Stimulated activated CD4-positive, alpha-beta T cell treated with anti-CD3 and anti-CD28 coated beads, Interleukin-1b, Interleukin-23, amount 100 ng/mL, for 24 hours (primary cell): ENCODE measurements around the gene CUL4A.
A peak's percentile ranks its signal among the peaks of the same experiment; 100 is the strongest.
"Not testable (repeated sequence)": the region's sequence is repeated elsewhere in the genome, so short reads cannot be mapped to it uniquely, and the experiment has no call there.

Experiments used
- DNase-seq, 4 experiments: peaks; one replicate each; pipeline ENCODE4 v3.0.0-alpha.2; 2020; ENCODE audit warnings: low read depth in 4 of 4, low spot score in 1 of 4

CUL4A gene

DNA sequence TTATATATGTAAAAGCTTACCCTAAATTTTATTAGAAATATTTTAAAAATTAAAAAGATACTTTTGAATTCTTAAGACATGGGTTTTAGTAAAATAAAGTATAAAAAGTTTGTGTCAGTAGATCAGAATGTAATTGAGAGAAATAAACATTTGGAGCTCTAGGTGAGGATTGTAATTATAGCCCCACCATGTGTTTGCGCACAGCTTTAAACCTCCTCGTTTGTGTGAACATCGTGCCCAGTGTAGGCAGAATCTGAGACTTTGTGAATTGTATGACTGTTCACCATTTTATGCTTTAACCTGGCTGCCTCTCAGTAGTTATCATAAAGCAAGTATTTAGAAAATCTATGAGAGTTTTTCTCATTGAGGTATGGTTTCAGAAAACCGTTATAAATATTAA is 29.1 kb downstream of the CUL4A start:
- no peak for DNase-seq

DNA sequence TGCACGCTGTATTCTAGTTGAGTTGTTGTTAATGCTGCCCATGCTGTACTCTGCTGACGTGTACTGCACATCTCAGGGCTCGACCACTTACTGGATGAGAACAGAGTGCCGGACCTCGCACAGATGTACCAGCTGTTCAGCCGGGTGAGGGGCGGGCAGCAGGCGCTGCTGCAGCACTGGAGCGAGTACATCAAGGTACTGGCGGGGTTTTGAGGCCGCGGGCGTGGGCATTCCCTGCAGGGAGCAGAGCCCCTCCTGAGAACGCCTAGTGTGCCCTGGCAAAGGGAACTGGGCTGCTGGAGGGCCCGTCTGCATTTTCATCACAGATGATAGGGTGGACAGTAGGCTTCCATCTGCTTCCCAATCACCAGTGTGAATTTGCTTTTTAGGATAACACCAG is 29.9 kb downstream of the CUL4A start:
- DNase-seq = no peak

DNA sequence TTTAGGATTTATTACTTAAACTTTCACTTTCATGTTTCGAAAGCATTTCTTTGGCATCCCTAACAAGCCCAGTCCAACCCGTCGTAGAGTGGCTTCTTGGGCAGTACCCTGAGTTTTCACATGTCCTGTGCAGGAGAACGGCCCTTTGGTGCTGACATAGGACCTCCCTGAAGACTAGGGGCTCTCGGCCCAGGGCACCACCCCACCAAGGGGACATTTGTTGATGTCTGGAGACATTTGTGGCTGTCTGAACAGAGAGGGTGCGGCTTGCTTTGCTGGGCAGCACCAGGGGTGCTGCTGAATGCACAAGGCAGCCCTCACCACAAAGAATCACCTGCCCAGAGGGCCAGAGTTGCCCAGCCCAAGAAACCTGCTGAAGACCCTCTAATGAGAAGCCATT is 30.6 kb downstream of the CUL4A start:
- no peak for DNase-seq

DNA sequence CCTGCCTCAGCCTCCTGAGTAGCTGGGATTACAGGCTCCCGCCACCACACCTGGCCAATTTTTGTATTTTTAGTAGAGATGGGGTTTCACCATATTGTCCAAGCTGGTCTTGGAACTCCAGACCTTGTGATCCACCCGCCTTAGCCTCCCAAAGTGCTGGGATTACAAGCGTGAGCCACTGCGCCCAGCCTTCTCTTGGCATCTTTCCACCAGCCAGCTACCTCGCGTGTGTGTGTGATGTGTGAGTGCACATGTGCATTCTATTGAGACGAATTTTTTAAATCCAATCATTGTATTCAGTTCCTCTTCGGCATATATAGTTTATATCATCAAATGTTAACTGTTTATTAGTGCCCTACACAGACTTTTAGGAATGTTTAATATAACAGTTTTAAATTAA is 32.2 kb downstream of the CUL4A start:
- not testable (repeated sequence) for DNase-seq

DNA sequence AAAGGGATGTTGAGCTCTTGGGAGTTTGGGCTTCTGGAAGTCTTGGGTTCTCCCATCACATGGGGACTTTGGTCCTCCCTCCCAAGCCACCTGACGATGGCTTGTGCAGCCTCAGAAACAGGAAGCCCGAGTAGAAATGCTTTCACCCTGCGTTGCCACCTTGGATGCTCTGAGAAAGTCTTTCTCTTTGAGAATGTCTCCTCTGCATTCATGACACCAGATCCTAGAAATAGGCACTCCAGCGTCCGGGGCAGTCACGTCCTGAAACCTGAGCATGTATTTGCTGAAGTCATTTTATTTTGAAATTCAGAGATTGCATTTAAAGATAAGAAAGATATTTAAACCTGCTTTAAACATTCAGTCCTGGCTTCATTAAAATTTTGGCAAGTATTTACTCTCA is 34.4 kb downstream of the CUL4A start:
- DNase-seq = no peak

GRCh38 chr13:113245849-113246796 is 36.7 kb downstream of the CUL4A start:
- DNase-seq = no peak

GRCh38 chr13:113252516-113253095 is 43.2 kb downstream of the CUL4A start:
- no peak for DNase-seq

- not testable (repeated sequence) for DNase-seq
These were observed 48.5 kb downstream of the CUL4A start for GRCh38 chr13:113257908-113258307.

DNA sequence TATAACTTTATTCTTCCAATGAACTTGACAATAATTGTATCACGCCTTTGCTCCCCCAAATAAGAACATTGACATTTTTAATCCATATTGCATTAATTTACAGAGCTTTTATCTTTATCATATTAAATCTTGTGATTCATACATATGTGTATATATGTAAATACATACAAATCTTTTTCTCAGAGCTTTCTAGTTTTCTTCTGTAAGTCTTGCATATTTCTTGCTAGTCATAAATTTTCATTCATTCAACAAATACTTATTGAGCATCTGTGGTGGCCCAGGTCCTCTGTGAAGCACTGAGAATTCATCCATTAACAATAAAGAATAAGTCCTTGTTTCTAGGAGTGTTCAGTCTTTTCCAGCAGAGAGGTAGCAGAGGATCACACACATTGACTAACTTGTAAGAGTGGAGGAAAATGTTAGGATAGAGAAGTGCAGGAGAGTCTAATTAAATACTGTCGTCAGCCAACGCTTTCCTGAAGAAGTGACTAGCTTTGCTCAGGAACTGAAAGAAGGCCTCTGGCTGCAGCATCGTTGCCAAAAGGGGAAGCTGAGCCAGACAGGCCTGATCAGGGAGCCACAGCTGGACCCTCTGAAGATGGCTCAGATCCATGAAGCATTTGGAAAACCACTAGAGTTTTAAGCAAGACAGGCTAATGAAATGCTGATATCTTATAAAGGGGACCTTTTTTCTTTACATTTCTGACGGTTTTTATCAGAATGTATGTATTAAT is 49.1 kb downstream of the CUL4A start:
- DNase-seq = no peak

GRCh38 chr13:113260996-113261395 is 51.6 kb downstream of the CUL4A start:
- DNase-seq = no peak

GRCh38 chr13:113263016-113263415 is 53.6 kb downstream of the CUL4A start:
- DNase-seq = not testable (repeated sequence)

GRCh38 chr13:113267642-113268405 is 58.4 kb downstream of the CUL4A start:
- DNase-seq = no peak

DNA sequence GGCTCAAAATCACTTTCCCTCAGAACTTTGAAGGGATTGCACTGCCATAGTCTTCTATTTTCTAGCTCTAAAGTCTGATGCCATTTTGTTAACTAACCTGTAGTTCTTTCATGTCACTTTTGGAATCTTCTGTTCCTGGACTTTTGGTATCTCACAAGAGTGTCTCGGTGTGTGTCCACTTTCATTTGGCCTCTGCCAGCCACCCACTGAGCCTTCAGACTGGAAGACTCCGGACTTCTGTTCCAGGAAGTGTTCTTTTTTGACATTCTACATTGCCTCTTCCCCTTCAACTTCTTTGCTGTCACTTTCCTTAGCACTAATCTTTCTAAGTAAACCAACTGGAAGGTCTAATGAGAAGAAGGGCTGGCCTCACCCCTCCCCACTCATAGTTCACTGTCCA is 62.6 kb downstream of the CUL4A start:
- DNase-seq = no peak

DNA sequence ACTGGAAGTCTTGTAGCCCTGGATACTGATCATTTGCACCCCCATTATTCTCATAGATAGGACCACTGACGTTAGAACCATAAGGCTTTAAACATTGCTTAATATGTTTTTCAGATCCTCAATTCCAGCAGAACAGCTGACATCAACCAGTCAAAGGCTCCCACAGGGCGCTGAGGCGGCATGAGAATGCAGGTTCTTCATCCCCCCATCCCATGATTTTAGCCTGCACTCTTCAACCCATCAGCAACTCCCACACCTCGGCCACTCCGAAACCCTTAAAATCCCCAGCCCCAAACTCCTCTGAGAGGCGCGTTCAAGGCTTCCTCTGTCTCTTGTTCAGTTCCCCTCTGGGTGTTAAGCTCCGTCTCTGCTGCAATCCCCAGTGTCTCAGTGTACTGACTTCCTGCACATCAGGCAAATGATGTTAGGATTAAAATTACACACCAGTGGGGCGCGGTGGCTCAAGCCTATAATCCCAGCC is 63.3 kb downstream of the CUL4A start:
- DNase-seq = no peak

DNA sequence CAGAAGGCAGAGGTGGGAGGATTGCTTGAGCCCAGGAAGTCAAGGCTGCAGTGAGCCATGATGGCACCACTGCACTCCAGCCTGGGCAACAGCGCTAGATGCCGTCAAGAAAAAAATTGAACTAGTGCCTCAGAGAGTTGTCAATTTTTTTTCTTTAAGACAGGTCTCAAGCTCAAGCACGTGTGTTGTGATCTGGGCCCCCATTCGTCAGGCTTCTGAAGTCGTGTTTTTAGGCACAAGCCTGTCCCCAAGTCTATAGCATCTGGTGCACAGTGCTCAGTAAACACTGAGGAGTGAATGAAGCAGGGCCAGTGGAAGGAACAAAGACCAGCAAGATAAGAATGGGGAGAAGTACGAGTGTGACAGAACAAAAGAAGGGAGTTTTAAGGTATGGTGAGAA is 63.9 kb downstream of the CUL4A start:
- no peak for DNase-seq

DNA sequence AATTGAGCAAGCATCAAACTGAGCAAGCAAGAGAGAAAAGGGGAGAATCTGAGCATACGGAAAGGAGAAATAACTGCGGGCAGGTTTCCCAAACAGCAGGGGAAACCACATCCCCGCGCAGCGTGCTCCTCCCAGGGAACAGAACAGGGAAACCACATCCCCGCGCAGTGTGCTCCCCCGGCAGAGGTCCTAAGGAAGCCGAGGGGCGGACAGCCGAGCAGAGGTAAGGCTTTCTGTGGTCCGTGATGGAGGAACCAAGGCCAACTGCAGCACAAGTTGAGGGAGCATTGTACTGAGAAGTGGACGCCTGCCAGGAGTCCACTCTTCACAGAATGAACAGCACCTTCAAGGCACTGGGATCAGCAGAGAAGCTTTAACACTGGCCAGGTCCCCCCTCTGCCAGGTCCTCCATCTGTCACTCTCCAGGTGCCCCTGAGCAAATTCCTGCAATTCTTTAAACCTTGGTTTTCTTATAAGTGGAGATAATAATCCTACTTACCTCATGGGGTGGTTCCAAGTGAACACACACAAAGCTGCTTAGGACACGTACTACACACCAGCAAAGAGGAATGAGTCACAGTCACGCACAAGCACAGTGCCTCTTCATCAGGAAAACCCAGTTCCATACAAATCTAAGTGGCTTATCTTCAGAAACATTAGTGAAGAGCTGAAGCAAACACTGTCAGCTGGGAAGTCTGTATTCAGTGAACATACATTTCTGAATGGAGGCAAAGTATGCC is 64.6 kb downstream of the CUL4A start:
- DNase-seq = no peak

DNA sequence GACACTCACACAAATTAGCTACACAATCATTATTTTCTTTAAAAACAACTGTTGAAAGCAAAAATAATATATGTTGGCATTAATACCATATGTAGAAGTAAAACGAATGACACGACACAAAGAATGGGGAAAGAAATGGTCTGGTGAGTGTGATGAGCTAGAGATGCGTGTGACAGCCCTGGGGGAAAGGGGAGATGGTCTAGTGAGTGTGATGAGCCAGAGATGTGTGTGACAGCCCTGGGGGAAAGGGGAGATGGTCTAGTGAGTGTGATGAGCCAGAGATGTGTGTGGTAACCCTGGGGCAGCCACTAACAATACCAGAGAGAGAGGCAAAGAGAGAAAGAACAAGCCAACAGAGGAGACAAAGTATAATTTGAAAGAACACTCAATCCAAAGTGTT is 65.3 kb downstream of the CUL4A start:
- no peak for DNase-seq

DNA sequence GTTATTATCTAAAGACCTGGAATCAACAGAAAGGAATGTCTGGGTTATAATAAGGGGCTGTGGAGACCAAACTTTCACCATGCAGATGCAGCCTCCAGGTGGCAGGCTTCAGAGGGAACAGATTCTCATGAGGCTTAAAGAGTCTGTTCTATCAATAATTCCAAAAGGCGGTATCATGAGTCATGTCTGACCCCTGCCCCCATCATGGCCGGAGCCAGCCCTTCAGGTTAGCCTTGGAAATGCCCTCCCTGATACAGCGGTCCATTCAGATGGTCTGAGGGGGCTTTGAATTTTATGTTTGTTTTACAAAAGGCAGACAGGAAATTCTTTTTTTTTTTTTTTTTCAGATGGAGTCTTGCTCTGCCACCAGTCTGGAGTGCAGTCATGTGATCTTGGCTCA is 66.0 kb downstream of the CUL4A start:
- peak in 1 of 4 experiments; percentile 12 for DNase-seq

- DNase-seq = no peak
These were observed 70.7 kb downstream of the CUL4A start for GRCh38 chr13:113280126-113280525.

- DNase-seq = no peak
These were observed 74.5 kb downstream of the CUL4A start for GRCh38 chr13:113283904-113284303.
